Erythroblast (primary cell): ENCODE measurements around the gene RENBP.

Experiments used
- GATA1 ChIP-seq: IDR thresholded peaks from 2 replicates; pipeline ENCODE4 v1.6.1; 2011; ENCODE audit warnings: low read depth, mild to moderate bottlenecking, control low read depth, low read length, moderate library complexity
- POLR2A ChIP-seq: IDR thresholded peaks from 2 replicates; pipeline ENCODE4 v1.6.1; 2011; ENCODE audit warnings: mild to moderate bottlenecking, low read length

DNA sequence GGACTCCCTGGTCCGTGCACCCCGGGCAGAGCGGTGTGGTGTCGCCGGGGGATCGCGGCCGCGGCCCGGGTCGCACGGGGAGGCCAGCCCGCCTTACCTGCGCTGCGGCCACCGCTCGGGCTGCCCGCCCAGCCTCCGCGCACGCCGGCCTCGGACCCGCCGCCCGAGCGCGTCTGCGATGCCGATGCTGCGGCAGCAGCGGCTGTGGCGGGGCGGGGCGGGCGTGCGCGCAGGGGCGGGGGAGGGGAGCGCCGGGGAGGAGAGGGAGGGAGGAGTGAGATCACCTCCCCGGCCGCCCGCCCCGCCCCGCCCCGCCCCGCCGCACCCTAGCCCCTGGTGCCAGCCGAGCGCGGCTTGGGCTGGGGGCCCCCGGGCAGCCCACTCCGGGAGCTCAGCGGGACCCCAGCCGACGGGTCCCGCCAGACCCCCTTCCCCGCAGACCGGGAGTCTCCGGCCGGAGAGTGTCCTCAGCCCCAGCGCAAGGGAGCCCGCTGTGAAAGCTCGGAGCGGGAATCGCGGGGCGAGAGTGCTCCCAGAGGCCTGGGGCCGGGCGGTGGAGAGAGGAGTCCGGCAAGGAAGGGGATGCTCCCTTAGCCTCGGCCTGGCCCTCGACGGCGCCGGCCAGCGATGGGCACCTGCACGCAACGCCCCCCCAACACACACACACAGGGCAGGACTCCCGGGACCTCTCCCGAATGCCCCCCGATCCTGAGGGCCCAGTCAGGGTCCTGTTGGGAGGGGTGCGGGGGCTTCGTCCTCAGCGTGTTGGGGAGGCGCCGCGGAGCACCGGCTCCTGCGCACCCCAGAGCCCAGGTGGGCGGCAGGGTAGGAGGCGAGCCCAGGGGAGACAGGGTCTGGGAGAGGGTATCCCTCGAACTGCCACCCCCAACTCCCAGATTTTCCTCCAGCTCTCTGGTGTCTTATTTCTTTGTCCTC, 58.2 kb downstream of the RENBP start, which contains the start of gene L1CAM:
- TF ChIP-seq POLR2A (no peak), GATA1 (no peak)
